H1 (cell line): ENCODE measurements around the gene ABCD4. TPM values are rescaled to one million over a fixed set of nuclear protein-coding genes. Genes with fewer than 3 reads are reported as not detected.

Experiments used
- CTCF ChIA-PET: fragments of 300-600 bp; sonication (Branson Sonifier 250); formaldehyde crosslinking; loops from one replicate; lab custom pipeline; 2021; ENCODE audit not compliant: partially characterized antibody; lab: Charles Lee
- POLR2A ChIA-PET: fragments of 300-600 bp; sonication (Branson Sonifier 250); formaldehyde crosslinking; loops from one replicate; lab custom pipeline; 2021; ENCODE audit warnings: inconsistent platforms; ENCODE audit not compliant: partially characterized antibody; lab: Charles Lee
- DNase-seq, 2 experiments: peaks; one replicate each; pipeline versions ENCODE4 v3.0.0 to v3.0.0-alpha.2; 2010 to 2022; ENCODE audit warnings: low spot score in 2 of 2, low read depth in 1 of 2, mixed read lengths in 1 of 2
- FAIRE-seq: peaks from 2 replicates; lab custom pipeline; 2011; peaks lifted over from hg19 to GRCh38; lab: Jason Lieb, UNC
- H2AFZ ChIP-seq: 2 replicates; pipeline ENCODE4 v1.8.1; 2012; ENCODE audit warnings: low read length, inconsistent platforms
- H2AK5ac ChIP-seq: 2 replicates; pipeline ENCODE4 v1.6.1; 2013; ENCODE audit warnings: low read depth, low read length
- H2BK120ac ChIP-seq: replicated peaks from 2 replicates; pipeline ENCODE3; 2013; ENCODE audit warnings: low read depth, low read length, inconsistent platforms
- H2BK12ac ChIP-seq: 2 replicates; pipeline ENCODE4 v1.6.1; 2013; ENCODE audit warnings: low read depth, low read length
- H2BK15ac ChIP-seq: 2 replicates; pipeline ENCODE4 v1.6.1; 2013; ENCODE audit warnings: low read length
- H2BK20ac ChIP-seq: 2 replicates; pipeline ENCODE4 v1.6.1; 2013; ENCODE audit warnings: low read length
- H2BK5ac ChIP-seq: 2 replicates; pipeline ENCODE4 v1.6.1; 2013; ENCODE audit warnings: low read depth, low read length
- H3K14ac ChIP-seq: 2 replicates; pipeline ENCODE4 v1.6.1; 2013; ENCODE audit warnings: inconsistent platforms; ENCODE audit not compliant: insufficient read length
- H3K18ac ChIP-seq: 2 replicates; pipeline ENCODE4 v1.6.1; 2013; ENCODE audit warnings: low read length; ENCODE audit errors: extremely low read depth
- H3K23ac ChIP-seq: 2 replicates; pipeline ENCODE4 v1.6.1; 2013; ENCODE audit warnings: inconsistent platforms; ENCODE audit not compliant: insufficient read length
- H3K23me2 ChIP-seq: 2 replicates; pipeline ENCODE4 v1.6.1; 2013; ENCODE audit warnings: low read depth, low read length
- H3K27ac ChIP-seq: 2 replicates; pipeline ENCODE4 v1.6.1; 2011; ENCODE audit warnings: low read depth, low read length, inconsistent platforms
- H3K27me3 ChIP-seq, 4 experiments: replicated peaks in 1 of 4; 1 replicate in 1 of 4; 2 replicates in 3 of 4; pipeline versions ENCODE4 v1.6.1 to v1.8.1; 2011 to 2013; ENCODE audit warnings: low read length in 3 of 4, mild to moderate bottlenecking in 3 of 4, inconsistent platforms in 2 of 4, mixed read lengths in 2 of 4, moderate library complexity in 1 of 4; ENCODE audit not compliant: control insufficient read depth in 3 of 4, insufficient read depth in 3 of 4; ENCODE audit errors: extremely low read depth in 1 of 4
- H3K36me3 ChIP-seq, 4 experiments: 2 replicates each; pipeline versions ENCODE4 v1.6.1 to v1.8.1; 2011 to 2013; ENCODE audit warnings: mild to moderate bottlenecking in 4 of 4, low read length in 3 of 4, moderate library complexity in 2 of 4, control low read depth in 1 of 4, inconsistent platforms in 1 of 4; ENCODE audit not compliant: insufficient read depth in 4 of 4, control insufficient read depth in 2 of 4
- H3K4ac ChIP-seq: replicated peaks from 2 replicates; pipeline ENCODE3; 2013; ENCODE audit warnings: low read length, low read depth, mixed read lengths, inconsistent platforms; ENCODE audit not compliant: insufficient read length
- H3K4me1 ChIP-seq, 4 experiments: replicated peaks in 1 of 4; 1 replicate in 1 of 4; 2 replicates in 3 of 4; pipeline versions ENCODE4 v1.6.1 to v1.8.1; 2011 to 2013; ENCODE audit warnings: low read length in 3 of 4, inconsistent platforms in 2 of 4, mixed read lengths in 1 of 4; ENCODE audit not compliant: insufficient read depth in 4 of 4, control insufficient read depth in 3 of 4
- H3K4me2 ChIP-seq, 2 experiments: 2 replicates each; pipeline versions ENCODE4 v1.6.1 to v1.8.1; 2011 to 2013; ENCODE audit warnings: low read depth in 2 of 2, low read length in 2 of 2, control low read depth in 1 of 2, inconsistent platforms in 1 of 2, mild to moderate bottlenecking in 1 of 2; ENCODE audit not compliant: insufficient read depth in 1 of 2
- H3K4me3 ChIP-seq, 4 experiments: fragments of 200-600, 300-600 bp in 1 of 4; sonication (generic), shearing (Covaris generic), sonication (Bioruptor Twin) in 1 of 4; 2 replicates each; pipeline versions ENCODE4 v1.5.1 to v1.8.1; 2011 to 2016; ENCODE audit warnings: low read length in 4 of 4, low read depth in 3 of 4, control low read depth in 2 of 4, inconsistent platforms in 2 of 4, mild to moderate bottlenecking in 2 of 4, mixed read lengths in 1 of 4, moderate library complexity in 1 of 4; ENCODE audit not compliant: insufficient read depth in 2 of 4; ENCODE audit errors: extremely low read depth in 1 of 4
- H3K56ac ChIP-seq: replicated peaks from 2 replicates; pipeline ENCODE3; 2013; ENCODE audit warnings: low read depth, mild to moderate bottlenecking, mixed read lengths, low read length, inconsistent platforms; ENCODE audit not compliant: insufficient read length
- H3K79me1 ChIP-seq: 2 replicates; pipeline ENCODE4 v1.6.1; 2013; ENCODE audit warnings: low read depth, low read length, control low read depth
- H3K79me2 ChIP-seq, 2 experiments: 2 replicates each; pipeline versions ENCODE4 v1.6.1 to v1.8.1; 2012 to 2013; ENCODE audit warnings: low read length in 2 of 2, mild to moderate bottlenecking in 2 of 2, inconsistent platforms in 1 of 2; ENCODE audit not compliant: insufficient read depth in 2 of 2, control insufficient read depth in 1 of 2
- H3K9ac ChIP-seq, 4 experiments: replicated peaks in 1 of 4; 1 replicate in 1 of 4; 2 replicates in 3 of 4; pipeline versions ENCODE4 v1.6.1 to v1.8.1; 2011 to 2013; ENCODE audit warnings: low read depth in 3 of 4, low read length in 3 of 4, control low read depth in 2 of 4, mild to moderate bottlenecking in 2 of 4, moderate library complexity in 2 of 4, inconsistent platforms in 1 of 4; ENCODE audit errors: extremely low read depth in 1 of 4
- H3K9me3 ChIP-seq, 2 experiments: 2 replicates each; pipeline versions ENCODE4 v1.6.1 to v1.8.1; 2012 to 2013; ENCODE audit warnings: mild to moderate bottlenecking in 2 of 2, moderate library complexity in 2 of 2, control low read depth in 1 of 2, inconsistent platforms in 1 of 2, low read depth in 1 of 2, low read length in 1 of 2, mixed read lengths in 1 of 2; ENCODE audit not compliant: insufficient read depth in 2 of 2
- H4K20me1 ChIP-seq, 2 experiments: replicated peaks in 1 of 2; 2 replicates each; pipeline versions ENCODE3 to v1.8.1; 2011 to 2013; ENCODE audit warnings: inconsistent platforms in 2 of 2, low read length in 2 of 2, mild to moderate bottlenecking in 1 of 2; ENCODE audit not compliant: insufficient read depth in 2 of 2, control insufficient read depth in 1 of 2
- H4K5ac ChIP-seq: 2 replicates; pipeline ENCODE4 v1.6.1; 2013; ENCODE audit warnings: low read length, low read depth, mixed read lengths, inconsistent platforms; ENCODE audit not compliant: insufficient read length
- H4K8ac ChIP-seq: 2 replicates; pipeline ENCODE4 v1.8.0; 2013; ENCODE audit warnings: mild to moderate bottlenecking, moderate library complexity, low read length, inconsistent platforms; ENCODE audit not compliant: insufficient read depth; ENCODE audit errors: extremely low read depth
- H4K91ac ChIP-seq: replicated peaks from 2 replicates; pipeline ENCODE3; 2013; ENCODE audit warnings: low read length, mixed read lengths, inconsistent platforms; ENCODE audit not compliant: insufficient read length
- CEBPB ChIP-seq: IDR thresholded peaks from 2 replicates; pipeline ENCODE4 v1.6.1; 2012; ENCODE audit warnings: low read depth, low read length
- CHD1 ChIP-seq: IDR thresholded peaks from 2 replicates; pipeline ENCODE4 v1.6.1; 2012; ENCODE audit warnings: low read depth, low read length, improper control_type of control experiment
- EGR1 ChIP-seq: IDR thresholded peaks from 2 replicates; pipeline ENCODE4 v1.6.1; 2011; ENCODE audit warnings: low read depth, low read length, borderline replicate concordance
- FOSL1 ChIP-seq: IDR thresholded peaks from 2 replicates; pipeline ENCODE4 v1.6.1; 2011; ENCODE audit warnings: mild to moderate bottlenecking, low read depth, low read length, moderate library complexity; ENCODE audit not compliant: insufficient read depth
- KDM4A ChIP-seq: IDR thresholded peaks from one replicate; pipeline ENCODE4 v1.7.1; 2012; ENCODE audit warnings: low read depth, mild to moderate bottlenecking, moderate library complexity, low read length, inconsistent platforms; ENCODE audit not compliant: severe bottlenecking
- NRF1 ChIP-seq: IDR thresholded peaks from 2 replicates; pipeline ENCODE4 v1.6.1; 2011; ENCODE audit warnings: mild to moderate bottlenecking, low read depth, low read length, improper control_type of control experiment
- RBBP5 ChIP-seq: IDR thresholded peaks from 2 replicates; pipeline ENCODE4 v1.7.1; 2012; ENCODE audit warnings: low read depth, mild to moderate bottlenecking, inconsistent platforms, low read length, moderate library complexity, borderline replicate concordance
- SP4 ChIP-seq: IDR thresholded peaks from 2 replicates; pipeline ENCODE4 v1.6.1; 2012; ENCODE audit warnings: low read length, inconsistent platforms
- SUZ12 ChIP-seq: fragments of 200-600 bp; sonication (generic); IDR thresholded peaks from 2 replicates; pipeline ENCODE4 v1.6.1; 2012; ENCODE audit warnings: mild to moderate bottlenecking, inconsistent platforms, low read length, moderate library complexity, mixed read lengths
- TBP ChIP-seq: IDR thresholded peaks from 2 replicates; pipeline ENCODE4 v1.6.1; 2011; ENCODE audit warnings: low read depth, low read length, improper control_type of control experiment
- ZNF274 ChIP-seq: IDR thresholded peaks from 2 replicates; pipeline ENCODE4 v1.7.0; 2012; ENCODE audit warnings: low read length, borderline replicate concordance; ENCODE audit errors: extremely low read depth
- WGBS, 2 experiments: shearing (Covaris generic) in 1 of 2; methylation state at CpG; one replicate each; pipeline versions ENCODE4 v1.1.6 to v1.1.7; 2013 to 2015; ENCODE audit warnings: low lambda C conversion rate in 2 of 2, mixed read lengths in 2 of 2, inconsistent platforms in 1 of 2, low coverage in 1 of 2, missing lambda C conversion rate in 1 of 2; ENCODE audit not compliant: insufficient replicate concordance in 2 of 2, insufficient coverage in 1 of 2, insufficient read length in 1 of 2; ENCODE audit errors: extremely low coverage in 1 of 2, missing lambda C conversion rate in 1 of 2; 5-methylcytosine and 5-hydroxymethylcytosine counted together
- polyA plus RNA-seq, 7 experiments: library from polyadenylated mRNA; depleted of rRNA in 3 of 7; stranded (reverse) in 5 of 7; unstranded in 2 of 7; fragments of >200 nt in 5 of 7; fragments of 200-250 nt in 2 of 7; gene quantifications; 1 replicate in 5 of 7; 2 replicates in 1 of 7; 4 replicates in 1 of 7; pipeline versions ENCODE4 v1.2.1 to v1.2.3, GENCODE V29; 2011 to 2013; ENCODE audit warnings: missing spikeins in 2 of 7, mixed read lengths in 2 of 7
- total RNA-seq: library from RNA; stranded (reverse); fragmentation: NEBNext Ultra II Directional; extraction: Animal tissue kit (Norgen Biotek cat#: 25700); gene quantifications from 2 replicates; pipeline ENCODE4 v1.2.1, GENCODE V29; 2021
- TF ChIP-seq, protein P1 (sequence below), 3 experiments: IDR thresholded peaks; 1 replicate in 2 of 3; 2 replicates in 1 of 3; pipeline versions ENCODE4 v1.5.1 to v1.6.1; 2011; ENCODE audit warnings: low read length in 3 of 3, mild to moderate bottlenecking in 3 of 3, inconsistent platforms in 2 of 3, low read depth in 1 of 3, moderate library complexity in 1 of 3; ENCODE audit not compliant: insufficient read depth in 1 of 3; ENCODE audit errors: control extremely low read depth in 1 of 3

Gene ABCD4
- total and polyA plus RNA-seq, 2 of the 8 experiments (the other 6 are each of a cell fraction or from before 2014, with no cell fraction given) = 47.9 to 97.7 TPM

DNA sequence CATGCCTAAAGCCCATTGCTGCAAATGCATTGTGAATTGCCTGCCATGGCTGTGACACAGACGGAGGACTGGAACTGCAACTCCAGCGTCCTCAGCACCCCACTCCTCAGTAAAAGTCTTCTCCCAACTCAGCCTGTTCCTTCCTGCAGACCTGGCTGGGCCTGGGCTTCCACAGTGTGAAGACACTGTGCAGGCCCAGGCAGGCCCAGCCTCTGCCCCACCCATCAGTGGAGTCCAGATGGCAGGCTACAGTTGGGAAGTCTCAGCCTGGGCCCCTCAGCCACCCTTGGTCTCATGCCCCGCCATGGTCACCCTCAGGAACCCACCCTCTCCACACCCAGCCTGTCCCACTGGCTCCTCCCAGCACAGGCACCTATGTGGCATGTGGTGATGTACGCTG lies 41.4 kb downstream of the ABCD4 start:
- POLR2A ChIA-PET = interaction anchor here (1.1 kb wide), 1 partner anchor 14 kb away, joined by 3 read pairs; no protein-coding TSS in a partner anchor
- no peak overlapping the region for H3K14ac ChIP-seq
- no peak overlapping the region for H3K27ac ChIP-seq
- no peak overlapping the region for H2BK5ac ChIP-seq
- H4K5ac ChIP-seq = no peak overlapping the region
- WGBS, 2 experiments = 87% methylated on average over 4 of the region's 4 CpGs; no CpG with 5 or more reads in 1 of the 2 experiments
- no peak overlapping the region for H2AFZ ChIP-seq
- no peak overlapping the region for H3K23ac ChIP-seq
- H4K91ac ChIP-seq = no peak overlapping the region
- no peak overlapping the region for H4K8ac ChIP-seq
- CTCF ChIA-PET = interaction anchor here (0.5 to 9.9 kb wide), 7 partner anchors 11 to 217 kb away, joined by 3 to 122 read pairs (median 3); partner anchors contain the start of gene VSX2
- FAIRE-seq (no peak), DNase-seq (no peak)
- H3K9ac ChIP-seq = no peak overlapping the region
- peaks cover 8% of the 10 kb centered on the region; the same call in 1 of the 2 replicates for H3K23me2 ChIP-seq
- H2BK15ac ChIP-seq = no peak overlapping the region
- no peak overlapping the region for H3K18ac ChIP-seq
- H3K9me3 ChIP-seq = no peaks in the 10 kb centered on the region
- no peak overlapping the region for H2AK5ac ChIP-seq
- H3K79me2 ChIP-seq = no peaks in the 10 kb centered on the region
- H3K4me2 ChIP-seq = no peak overlapping the region
- no peak overlapping the region for H3K56ac ChIP-seq
- H2BK12ac ChIP-seq = no peak overlapping the region
- no peak overlapping the region for H3K4ac ChIP-seq
- H3K4me1 ChIP-seq = peaks cover 0 to 2% (median 0%) of the 10 kb centered on the region in 4 experiments; a peak in 2 of 7 replicates
- H2BK120ac ChIP-seq = no peak overlapping the region
- H3K4me3 ChIP-seq = no peak overlapping the region
- H3K79me1 ChIP-seq = no peaks in the 10 kb centered on the region
- H3K27me3 ChIP-seq = peaks cover 3 to 18% (median 17%) of the 10 kb centered on the region in 4 experiments
- no peak overlapping the region for H2BK20ac ChIP-seq
- H3K36me3 ChIP-seq = no peaks in the 10 kb centered on the region
- H4K20me1 ChIP-seq = no peaks in the 10 kb centered on the region
- TF ChIP-seq RBBP5 (no peak), FOSL1 (no peak), KDM4A (no peak), TBP (no peak), NRF1 (no peak), ZNF274 (no peak), CHD1 (no peak), EGR1 (no peak), CEBPB (no peak), SUZ12 (no peak), SP4 (no peak)
- TF ChIP-seq, protein P1, sequence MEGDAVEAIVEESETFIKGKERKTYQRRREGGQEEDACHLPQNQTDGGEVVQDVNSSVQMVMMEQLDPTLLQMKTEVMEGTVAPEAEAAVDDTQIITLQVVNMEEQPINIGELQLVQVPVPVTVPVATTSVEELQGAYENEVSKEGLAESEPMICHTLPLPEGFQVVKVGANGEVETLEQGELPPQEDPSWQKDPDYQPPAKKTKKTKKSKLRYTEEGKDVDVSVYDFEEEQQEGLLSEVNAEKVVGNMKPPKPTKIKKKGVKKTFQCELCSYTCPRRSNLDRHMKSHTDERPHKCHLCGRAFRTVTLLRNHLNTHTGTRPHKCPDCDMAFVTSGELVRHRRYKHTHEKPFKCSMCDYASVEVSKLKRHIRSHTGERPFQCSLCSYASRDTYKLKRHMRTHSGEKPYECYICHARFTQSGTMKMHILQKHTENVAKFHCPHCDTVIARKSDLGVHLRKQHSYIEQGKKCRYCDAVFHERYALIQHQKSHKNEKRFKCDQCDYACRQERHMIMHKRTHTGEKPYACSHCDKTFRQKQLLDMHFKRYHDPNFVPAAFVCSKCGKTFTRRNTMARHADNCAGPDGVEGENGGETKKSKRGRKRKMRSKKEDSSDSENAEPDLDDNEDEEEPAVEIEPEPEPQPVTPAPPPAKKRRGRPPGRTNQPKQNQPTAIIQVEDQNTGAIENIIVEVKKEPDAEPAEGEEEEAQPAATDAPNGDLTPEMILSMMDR (IDR thresholded peaks at IDR 0.05; ENCODE audit: control extremely low read depth in 1 of 3, insufficient read depth in 1 of 3, low read depth in 1 of 3, low read length in 3 of 3) = no peak
